Ishikawa (cell line): Measurements from ENCODE around the gene KAT6B.

Experiments used
- CEBPB ChIP-seq: IDR thresholded peaks from 2 replicates; pipeline ENCODE4 v1.6.1; 2012
- CREB1 ChIP-seq: IDR thresholded peaks from 2 replicates; pipeline ENCODE4 v1.6.1; 2012; ENCODE audit warnings: low read depth
- EGR1 ChIP-seq: IDR thresholded peaks from 2 replicates; pipeline ENCODE4 v1.6.1; 2012
- EP300 ChIP-seq: IDR thresholded peaks from 2 replicates; pipeline ENCODE4 v1.6.1; 2012; ENCODE audit warnings: borderline replicate concordance
- FOXM1 ChIP-seq: IDR thresholded peaks from 2 replicates; pipeline ENCODE4 v1.6.1; 2012; ENCODE audit warnings: low read depth, borderline replicate concordance
- NFIC ChIP-seq: IDR thresholded peaks from 2 replicates; pipeline ENCODE4 v1.6.1; 2012
- RAD21 ChIP-seq: IDR thresholded peaks from 2 replicates; pipeline ENCODE4 v1.6.1; 2012; ENCODE audit warnings: low read depth
- TAF1 ChIP-seq: IDR thresholded peaks from 2 replicates; pipeline ENCODE4 v1.6.1; 2012; ENCODE audit warnings: low read depth, mild to moderate bottlenecking
- TCF12 ChIP-seq: IDR thresholded peaks from 2 replicates; pipeline ENCODE4 v1.6.1; 2012; ENCODE audit warnings: low read depth
- TEAD4 ChIP-seq: IDR thresholded peaks from 2 replicates; pipeline ENCODE4 v1.6.1; 2012
- YY1 ChIP-seq: IDR thresholded peaks from 2 replicates; pipeline ENCODE4 v1.6.1; 2012; ENCODE audit warnings: low read depth
- ZBTB7A ChIP-seq: IDR thresholded peaks from 2 replicates; pipeline ENCODE4 v1.6.1; 2012; ENCODE audit warnings: low read depth
- TF ChIP-seq, protein P1 (sequence below): IDR thresholded peaks from 2 replicates; pipeline ENCODE4 v1.6.1; 2012
- TF ChIP-seq, protein P2 (sequence below): IDR thresholded peaks from 2 replicates; pipeline ENCODE4 v1.6.1; 2012
- TF ChIP-seq, protein P3 (sequence below): IDR thresholded peaks from 2 replicates; pipeline ENCODE4 v1.6.1; 2012; ENCODE audit warnings: low read depth, mild to moderate bottlenecking

The KAT6B gene

DNA sequence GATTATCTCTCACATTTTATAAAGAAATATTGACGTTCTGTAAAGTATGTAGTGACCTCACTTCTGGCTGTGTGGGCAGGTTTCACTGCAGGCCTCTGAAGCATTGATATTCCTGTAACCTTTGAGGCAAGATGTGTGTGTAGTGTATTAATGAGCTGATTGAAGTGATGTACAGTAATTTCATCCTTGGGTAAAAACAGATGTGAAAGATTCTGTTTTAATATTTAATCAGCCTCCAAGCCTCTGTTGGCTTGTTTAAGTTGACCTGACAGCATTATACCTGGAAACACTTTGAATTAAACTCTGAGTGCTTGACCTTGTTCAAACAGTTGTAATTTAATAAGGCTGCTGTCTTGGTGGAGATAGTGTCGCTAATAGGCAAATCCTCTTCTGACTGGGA lies 74.9 kb downstream of the KAT6B start:
- no peak for TF ChIP-seq ZBTB7A
- no peak for TF ChIP-seq RAD21
- TF ChIP-seq, protein P1, sequence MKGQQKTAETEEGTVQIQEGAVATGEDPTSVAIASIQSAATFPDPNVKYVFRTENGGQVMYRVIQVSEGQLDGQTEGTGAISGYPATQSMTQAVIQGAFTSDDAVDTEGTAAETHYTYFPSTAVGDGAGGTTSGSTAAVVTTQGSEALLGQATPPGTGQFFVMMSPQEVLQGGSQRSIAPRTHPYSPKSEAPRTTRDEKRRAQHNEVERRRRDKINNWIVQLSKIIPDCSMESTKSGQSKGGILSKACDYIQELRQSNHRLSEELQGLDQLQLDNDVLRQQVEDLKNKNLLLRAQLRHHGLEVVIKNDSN, result no peak
- no peak for TF ChIP-seq FOXM1
- no peak for TF ChIP-seq EP300
- TF ChIP-seq CREB1, result no peak
- TF ChIP-seq, protein P2, sequence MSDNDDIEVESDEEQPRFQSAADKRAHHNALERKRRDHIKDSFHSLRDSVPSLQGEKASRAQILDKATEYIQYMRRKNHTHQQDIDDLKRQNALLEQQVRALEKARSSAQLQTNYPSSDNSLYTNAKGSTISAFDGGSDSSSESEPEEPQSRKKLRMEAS, result no peak
- no peak for TF ChIP-seq YY1

DNA sequence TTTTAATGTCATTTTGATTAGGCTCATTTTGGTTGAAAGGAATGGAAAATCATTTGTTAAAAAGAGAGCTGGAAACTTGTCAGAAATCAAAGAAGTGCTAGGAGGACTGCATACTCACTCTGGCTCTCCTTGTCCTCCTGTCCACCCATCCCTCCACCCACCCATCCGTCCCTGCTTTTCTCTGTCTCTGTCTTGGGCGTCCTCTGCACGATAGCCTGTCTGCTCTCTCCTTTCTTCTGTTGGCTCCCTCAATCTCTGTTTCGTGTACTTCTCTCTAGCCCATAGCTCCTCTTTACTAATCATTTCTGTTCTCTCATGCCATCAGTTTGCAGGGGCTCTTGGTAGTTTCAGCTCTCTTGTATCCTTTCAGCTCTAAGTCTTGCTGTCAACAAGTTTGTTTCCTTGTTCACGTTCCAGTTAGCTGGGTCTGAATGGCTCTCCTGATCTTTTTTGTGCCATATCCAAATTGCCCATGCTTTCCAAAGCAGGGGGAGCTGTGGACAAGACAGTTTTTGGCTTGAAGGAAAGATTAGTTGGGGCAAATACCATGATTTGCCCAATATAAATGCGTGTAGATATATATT lies 75.6 kb downstream of the KAT6B start:
- no peak for TF ChIP-seq FOXM1
- TF ChIP-seq, protein P2, result no peak
- TF ChIP-seq ZBTB7A, result no peak
- TF ChIP-seq TCF12, result no peak
- TF ChIP-seq CEBPB, result no peak
- no peak for TF ChIP-seq YY1
- no peak for TF ChIP-seq RAD21
- TF ChIP-seq, protein P3, sequence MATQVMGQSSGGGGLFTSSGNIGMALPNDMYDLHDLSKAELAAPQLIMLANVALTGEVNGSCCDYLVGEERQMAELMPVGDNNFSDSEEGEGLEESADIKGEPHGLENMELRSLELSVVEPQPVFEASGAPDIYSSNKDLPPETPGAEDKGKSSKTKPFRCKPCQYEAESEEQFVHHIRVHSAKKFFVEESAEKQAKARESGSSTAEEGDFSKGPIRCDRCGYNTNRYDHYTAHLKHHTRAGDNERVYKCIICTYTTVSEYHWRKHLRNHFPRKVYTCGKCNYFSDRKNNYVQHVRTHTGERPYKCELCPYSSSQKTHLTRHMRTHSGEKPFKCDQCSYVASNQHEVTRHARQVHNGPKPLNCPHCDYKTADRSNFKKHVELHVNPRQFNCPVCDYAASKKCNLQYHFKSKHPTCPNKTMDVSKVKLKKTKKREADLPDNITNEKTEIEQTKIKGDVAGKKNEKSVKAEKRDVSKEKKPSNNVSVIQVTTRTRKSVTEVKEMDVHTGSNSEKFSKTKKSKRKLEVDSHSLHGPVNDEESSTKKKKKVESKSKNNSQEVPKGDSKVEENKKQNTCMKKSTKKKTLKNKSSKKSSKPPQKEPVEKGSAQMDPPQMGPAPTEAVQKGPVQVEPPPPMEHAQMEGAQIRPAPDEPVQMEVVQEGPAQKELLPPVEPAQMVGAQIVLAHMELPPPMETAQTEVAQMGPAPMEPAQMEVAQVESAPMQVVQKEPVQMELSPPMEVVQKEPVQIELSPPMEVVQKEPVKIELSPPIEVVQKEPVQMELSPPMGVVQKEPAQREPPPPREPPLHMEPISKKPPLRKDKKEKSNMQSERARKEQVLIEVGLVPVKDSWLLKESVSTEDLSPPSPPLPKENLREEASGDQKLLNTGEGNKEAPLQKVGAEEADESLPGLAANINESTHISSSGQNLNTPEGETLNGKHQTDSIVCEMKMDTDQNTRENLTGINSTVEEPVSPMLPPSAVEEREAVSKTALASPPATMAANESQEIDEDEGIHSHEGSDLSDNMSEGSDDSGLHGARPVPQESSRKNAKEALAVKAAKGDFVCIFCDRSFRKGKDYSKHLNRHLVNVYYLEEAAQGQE, result no peak
- TF ChIP-seq CREB1, result no peak
- TF ChIP-seq NFIC, result no peak
- TF ChIP-seq EP300, result no peak
- TF ChIP-seq EGR1, result no peak
- no peak for TF ChIP-seq TEAD4
- TF ChIP-seq, protein P1, result no peak
- no peak for TF ChIP-seq TAF1

DNA sequence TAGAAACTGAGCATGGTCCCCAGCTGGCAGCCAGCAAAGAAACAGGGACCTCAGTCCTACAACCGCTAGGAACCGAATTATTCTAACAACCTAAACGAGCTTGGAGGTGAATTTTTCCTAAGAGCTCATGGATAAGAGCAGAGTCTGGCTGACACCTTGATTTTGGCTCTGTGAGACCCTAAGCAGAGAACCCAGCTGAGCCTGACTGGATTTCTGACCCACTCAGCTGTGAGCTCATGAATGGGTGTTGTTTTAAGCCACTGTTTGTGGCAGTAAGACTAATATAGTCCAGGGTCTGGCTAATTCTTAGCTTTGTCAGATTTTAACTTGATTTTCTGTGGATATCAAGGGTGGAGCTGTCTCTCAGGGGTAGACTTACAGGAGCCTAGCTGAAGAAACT lies 77.1 kb downstream of the KAT6B start:
- TF ChIP-seq EP300 (no peak), CREB1 (no peak), TAF1 (no peak), FOXM1 (no peak), TCF12 (no peak), TEAD4 (no peak), YY1 (no peak), EGR1 (no peak), RAD21 (no peak), CEBPB (no peak)
- TF ChIP-seq, protein P3, result no peak
- TF ChIP-seq, protein P1, result no peak
- TF ChIP-seq, protein P2, result no peak

DNA sequence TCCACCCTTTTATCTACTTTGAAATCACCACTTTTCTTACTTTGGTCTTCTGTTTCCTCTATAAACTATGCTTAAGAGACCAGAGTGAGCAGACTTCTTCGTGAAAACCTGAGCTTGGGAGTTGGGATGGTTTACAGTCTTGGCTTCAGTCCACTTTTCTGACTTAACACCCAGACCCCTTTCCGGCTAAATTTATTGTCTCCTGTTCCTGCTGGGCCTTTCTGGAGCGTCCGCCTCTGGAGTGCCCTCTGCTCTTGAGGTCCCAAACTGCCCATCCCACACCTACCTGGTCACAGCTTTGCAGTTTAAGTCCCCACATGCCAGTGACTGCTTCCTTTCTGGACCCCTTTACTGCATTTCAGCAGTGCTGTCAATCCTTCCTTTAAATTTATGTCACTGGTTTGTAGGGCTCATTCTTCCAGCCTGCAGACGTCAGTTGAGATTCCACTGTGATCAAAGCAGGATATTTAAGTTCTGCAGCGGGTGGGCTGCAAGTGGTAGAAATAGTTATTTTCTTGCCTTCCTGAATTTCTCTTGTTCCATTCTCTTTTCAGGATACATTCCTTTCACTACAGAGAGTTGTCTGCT lies 80.3 kb downstream of the KAT6B start:
- no peak for TF ChIP-seq TCF12
- no peak for TF ChIP-seq TAF1

DNA sequence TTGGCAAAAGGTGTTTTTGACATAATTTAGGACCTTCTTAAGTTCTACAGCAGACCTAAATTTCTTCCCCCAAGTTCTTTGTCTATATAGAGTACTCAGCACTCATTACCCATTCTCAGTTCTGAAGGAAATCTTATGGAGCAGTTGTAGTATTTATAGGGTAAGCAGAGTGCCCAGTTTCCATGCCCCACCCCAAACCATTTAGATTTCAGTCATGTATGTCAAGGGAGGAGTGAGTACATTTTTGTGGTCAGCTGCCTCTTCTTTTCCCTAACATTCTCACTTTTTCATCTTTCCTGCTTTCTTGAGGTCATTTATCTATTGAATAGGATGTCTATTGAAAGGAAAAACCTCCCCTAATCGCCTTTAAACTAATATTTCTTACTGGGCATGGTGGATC lies 83.3 kb downstream of the KAT6B start:
- TF ChIP-seq EGR1 (no peak), NFIC (no peak), FOXM1 (no peak), CEBPB (no peak), TCF12 (no peak), ZBTB7A (no peak), TEAD4 (no peak), TAF1 (no peak), CREB1 (no peak), YY1 (no peak), RAD21 (no peak), EP300 (no peak)
- TF ChIP-seq, protein P1, result no peak
- TF ChIP-seq, protein P2, result no peak
- TF ChIP-seq, protein P3, result no peak
